Fibroblast of the aortic adventitia (primary cell): Measurements from ENCODE around the gene LMTK2. TPM values are rescaled to one million over a fixed set of nuclear protein-coding genes. Genes with fewer than 3 reads are reported as not detected.

Experiments
- DNase-seq: peaks from one replicate; pipeline ENCODE4 v3.0.0-alpha.2; 2010; ENCODE audit warnings: low read depth
- H3K4me3 ChIP-seq: 2 replicates; pipeline ENCODE4 v1.5.1; 2011; ENCODE audit warnings: low read depth, mild to moderate bottlenecking, control low read depth, low read length, moderate library complexity
- total RNA-seq: library from RNA; depleted of rRNA; stranded (reverse); fragments of >200 nt; gene quantifications from 2 replicates; pipeline ENCODE4 v1.2.3, GENCODE V29; 2012; ENCODE audit warnings: low replicate concordance
- TF ChIP-seq, protein P1 (sequence below): IDR thresholded peaks from 2 replicates; pipeline ENCODE4 v1.5.1; 2011; ENCODE audit warnings: mild to moderate bottlenecking, low read length, control low read depth, inconsistent platforms; ENCODE audit not compliant: insufficient read depth

LMTK2 gene
- total RNA-seq, 1 donor = 10.8 TPM

DNA sequence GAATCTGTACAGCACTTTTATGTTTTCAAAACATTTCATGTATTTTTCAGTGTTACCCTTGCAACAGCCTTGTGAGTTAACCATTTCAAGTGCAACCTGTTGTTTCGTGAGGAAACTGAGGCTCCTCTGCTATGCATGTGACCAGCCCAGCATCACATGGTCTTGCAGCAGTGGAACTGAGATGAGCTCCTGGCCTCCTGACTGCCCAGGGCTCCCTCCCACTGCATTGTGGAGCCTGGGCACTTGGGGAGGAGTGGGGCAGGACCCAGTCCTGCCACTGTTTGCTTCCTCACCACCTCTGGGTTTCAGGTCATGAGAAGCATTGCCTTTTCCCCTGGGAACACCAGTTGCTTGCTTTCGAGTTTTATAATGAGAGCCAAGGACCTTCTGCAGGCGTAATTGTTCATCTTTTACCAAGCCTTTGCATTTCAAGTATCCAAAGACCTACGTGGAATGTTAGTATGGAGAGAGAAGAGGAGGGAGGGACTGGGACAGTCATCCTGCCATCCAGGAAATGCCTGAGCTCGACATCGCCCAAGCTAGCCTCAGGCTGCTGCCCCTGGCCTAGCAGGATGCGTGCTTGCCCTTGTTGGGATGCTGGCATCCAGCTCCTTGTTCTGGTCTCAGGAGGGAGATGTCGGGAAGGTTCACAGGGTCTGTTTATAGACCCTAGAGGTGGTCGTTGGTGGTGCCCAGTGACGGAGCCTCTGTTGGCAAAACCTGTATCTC is 72.3 kb downstream of the LMTK2 start:
- no peak overlapping the region for H3K4me3 ChIP-seq
- no peak for DNase-seq
- TF ChIP-seq, protein P1, sequence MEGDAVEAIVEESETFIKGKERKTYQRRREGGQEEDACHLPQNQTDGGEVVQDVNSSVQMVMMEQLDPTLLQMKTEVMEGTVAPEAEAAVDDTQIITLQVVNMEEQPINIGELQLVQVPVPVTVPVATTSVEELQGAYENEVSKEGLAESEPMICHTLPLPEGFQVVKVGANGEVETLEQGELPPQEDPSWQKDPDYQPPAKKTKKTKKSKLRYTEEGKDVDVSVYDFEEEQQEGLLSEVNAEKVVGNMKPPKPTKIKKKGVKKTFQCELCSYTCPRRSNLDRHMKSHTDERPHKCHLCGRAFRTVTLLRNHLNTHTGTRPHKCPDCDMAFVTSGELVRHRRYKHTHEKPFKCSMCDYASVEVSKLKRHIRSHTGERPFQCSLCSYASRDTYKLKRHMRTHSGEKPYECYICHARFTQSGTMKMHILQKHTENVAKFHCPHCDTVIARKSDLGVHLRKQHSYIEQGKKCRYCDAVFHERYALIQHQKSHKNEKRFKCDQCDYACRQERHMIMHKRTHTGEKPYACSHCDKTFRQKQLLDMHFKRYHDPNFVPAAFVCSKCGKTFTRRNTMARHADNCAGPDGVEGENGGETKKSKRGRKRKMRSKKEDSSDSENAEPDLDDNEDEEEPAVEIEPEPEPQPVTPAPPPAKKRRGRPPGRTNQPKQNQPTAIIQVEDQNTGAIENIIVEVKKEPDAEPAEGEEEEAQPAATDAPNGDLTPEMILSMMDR = no peak

DNA sequence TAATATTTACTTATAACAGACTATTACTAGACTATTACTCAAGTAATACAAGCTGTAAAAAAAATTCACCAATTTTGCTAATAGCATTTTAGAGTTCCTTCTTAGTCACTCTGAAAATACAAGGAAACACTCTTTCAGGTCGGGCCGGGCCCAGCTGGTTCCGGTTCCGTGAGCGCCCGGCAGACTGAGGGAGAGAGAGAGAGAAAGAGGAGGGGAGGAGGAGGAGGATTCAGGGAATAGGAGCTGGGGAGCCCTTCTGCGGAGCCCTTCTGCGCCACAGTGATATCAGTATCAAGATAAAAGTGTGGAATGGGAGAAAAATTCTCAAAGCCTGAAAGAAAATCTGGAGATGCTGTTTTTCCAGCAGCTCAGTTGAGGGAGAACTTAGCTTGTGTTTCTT is 74.1 kb downstream of the LMTK2 start:
- no peak for DNase-seq
- H3K4me3 ChIP-seq = no peak overlapping the region
- TF ChIP-seq, protein P1 = no peak

DNA sequence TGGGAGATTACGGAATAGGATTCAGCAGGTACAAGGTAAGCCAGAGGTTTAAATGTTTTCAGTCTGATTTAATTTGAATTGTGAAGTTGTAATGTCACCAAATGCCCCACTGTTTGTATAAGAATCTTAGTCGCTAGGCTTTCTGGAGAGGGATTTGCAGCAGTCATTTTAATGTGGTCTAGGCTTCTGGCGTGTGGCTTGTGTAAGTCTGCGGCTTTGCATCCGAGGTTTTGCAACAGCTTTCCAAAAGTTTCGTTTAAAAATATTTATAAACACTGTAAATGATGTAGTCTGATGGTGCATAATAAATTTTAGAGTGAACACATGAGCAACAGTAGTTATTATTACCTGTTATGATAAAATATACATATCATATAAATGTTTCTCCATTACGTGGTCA is 78.4 kb downstream of the LMTK2 start:
- DNase-seq = no peak
- no peak overlapping the region for H3K4me3 ChIP-seq
- TF ChIP-seq, protein P1 = no peak

- peak; percentile 87 for DNase-seq
- TF ChIP-seq, protein P1 = no peak
- no peak overlapping the region for H3K4me3 ChIP-seq
These were observed 79.9 kb downstream of the LMTK2 start for GRCh38 chr7:98186452-98187137.

GRCh38 chr7:98187138-98187502 is 80.5 kb downstream of the LMTK2 start:
- no peak for DNase-seq
- no peak overlapping the region for H3K4me3 ChIP-seq
- TF ChIP-seq, protein P1 = no peak

GRCh38 chr7:98189559-98189958 is 82.9 kb downstream of the LMTK2 start:
- H3K4me3 ChIP-seq = no peak overlapping the region
- DNase-seq = no peak
- TF ChIP-seq, protein P1 = no peak
